OCI-LY7 (cell line): Measurements from ENCODE around the gene KCNK4. TPM values are rescaled to one million over a fixed set of nuclear protein-coding genes. Genes with fewer than 3 reads are reported as not detected.

Experiments
- BruUV-seq: library from RNA; stranded (reverse); fragments of 400-500 nt; replicated peaks from 2 replicates; lab custom pipeline; 2021; lab: Mats Ljungman, UMichigan
- CTCF ChIA-PET: fragments of 300-600 bp; sonication (Branson Sonifier 250); formaldehyde crosslinking; loops from one replicate; lab custom pipeline; 2022; ENCODE audit warnings: antibody characterized with exemption; ENCODE audit not compliant: unreplicated experiment; lab: Charles Lee
- POLR2A ChIA-PET: fragments of 300-600 bp; sonication (Branson Sonifier 250); formaldehyde crosslinking; loops from one replicate; lab custom pipeline; 2022; ENCODE audit warnings: antibody characterized with exemption; lab: Charles Lee
- DNase-seq: peaks from one replicate; pipeline ENCODE4 v3.0.0-alpha.2; 2015; ENCODE audit warnings: low spot score
- H2AFZ ChIP-seq: fragments of 200-600 bp; sonication (generic), shearing (Covaris generic); 2 replicates; pipeline ENCODE4 v1.6.1; 2014; ENCODE audit warnings: mild to moderate bottlenecking, antibody characterized with exemption, low read length, moderate library complexity
- H3K27ac ChIP-seq: fragments of 200-600 bp; sonication (generic); 2 replicates; pipeline ENCODE4 v1.5.1; 2014; ENCODE audit warnings: mixed run types, low read depth, mild to moderate bottlenecking, moderate library complexity, low read length, inconsistent platforms; ENCODE audit not compliant: poor library complexity, severe bottlenecking
- H3K36me3 ChIP-seq: fragments of 200-600 bp; sonication (generic); 2 replicates; pipeline ENCODE4 v1.6.1; 2014; ENCODE audit warnings: mild to moderate bottlenecking, antibody characterized with exemption, low read length, moderate library complexity, mixed read lengths; ENCODE audit not compliant: insufficient read depth
- H3K4me1 ChIP-seq: fragments of 200-600 bp; sonication (generic); 2 replicates; pipeline ENCODE4 v1.5.1; 2014; ENCODE audit warnings: mild to moderate bottlenecking, low read length; ENCODE audit not compliant: insufficient read depth, poor library complexity, severe bottlenecking
- H3K4me2 ChIP-seq: fragments of 200-600 bp; sonication (generic); 2 replicates; pipeline ENCODE4 v1.6.1; 2014; ENCODE audit warnings: mild to moderate bottlenecking, low read length
- H3K4me3 ChIP-seq: fragments of 200-600 bp; sonication (generic); 2 replicates; pipeline ENCODE4 v1.5.1; 2014; ENCODE audit warnings: mild to moderate bottlenecking, low read depth, low read length; ENCODE audit not compliant: poor library complexity, severe bottlenecking
- H3K79me2 ChIP-seq: fragments of 200-600 bp; sonication (generic); 2 replicates; pipeline ENCODE4 v1.6.1; 2016; ENCODE audit warnings: low read depth, mild to moderate bottlenecking, low read length, moderate library complexity, mixed read lengths; ENCODE audit not compliant: insufficient read depth
- H3K9me2 ChIP-seq: fragments of 200-600 bp; sonication (generic); 2 replicates; pipeline ENCODE4 v1.6.1; 2016; ENCODE audit warnings: mild to moderate bottlenecking, low read length, mixed read lengths; ENCODE audit not compliant: insufficient read depth
- H3K9me3 ChIP-seq: fragments of 200-600 bp; sonication (generic); 2 replicates; pipeline ENCODE4 v1.6.1; 2014; ENCODE audit warnings: mild to moderate bottlenecking, mixed run types, low read length, mixed read lengths
- H4K20me1 ChIP-seq: fragments of 200-600 bp; sonication (generic); 2 replicates; pipeline ENCODE4 v1.6.1; 2014; ENCODE audit warnings: mild to moderate bottlenecking, antibody characterized with exemption, low read length, moderate library complexity, mixed read lengths; ENCODE audit not compliant: insufficient read depth
- EZH2phosphoT487 ChIP-seq: fragments of 200-600 bp; sonication (generic); IDR thresholded peaks from 2 replicates; pipeline ENCODE4 v1.6.1; 2018; ENCODE audit warnings: low read depth, borderline replicate concordance, mild to moderate bottlenecking, mixed run types, antibody characterized with exemption, low read length, moderate library complexity, mixed read lengths
- intact Hi-C: fragments of 100-400 bp; cut with micrococcal nuclease; formaldehyde crosslinking; loops from one replicate; pipeline ENCODE4 v1.10.0; 2022; ENCODE audit not compliant: unreplicated experiment
- total RNA-seq, 2 experiments: library from RNA; depleted of rRNA in 1 of 2; stranded (reverse); fragments of >200 nt in 1 of 2; shearing (Covaris generic) in 1 of 2; gene quantifications; 2 replicates each; pipeline ENCODE4 v1.2.3, GENCODE V29; 2014 to 2022
- TF ChIP-seq, protein P1 (sequence below): fragments of 200-600 bp; sonication (generic); conservative IDR thresholded peaks from 2 replicates; pipeline ENCODE4 v1.5.1; 2014; ENCODE audit warnings: mild to moderate bottlenecking, antibody characterized with exemption, low read length, moderate library complexity, mixed read lengths

Gene KCNK4
- total RNA-seq, 2 experiments from 2014 or later: 0.80 to 0.95 TPM

DNA sequence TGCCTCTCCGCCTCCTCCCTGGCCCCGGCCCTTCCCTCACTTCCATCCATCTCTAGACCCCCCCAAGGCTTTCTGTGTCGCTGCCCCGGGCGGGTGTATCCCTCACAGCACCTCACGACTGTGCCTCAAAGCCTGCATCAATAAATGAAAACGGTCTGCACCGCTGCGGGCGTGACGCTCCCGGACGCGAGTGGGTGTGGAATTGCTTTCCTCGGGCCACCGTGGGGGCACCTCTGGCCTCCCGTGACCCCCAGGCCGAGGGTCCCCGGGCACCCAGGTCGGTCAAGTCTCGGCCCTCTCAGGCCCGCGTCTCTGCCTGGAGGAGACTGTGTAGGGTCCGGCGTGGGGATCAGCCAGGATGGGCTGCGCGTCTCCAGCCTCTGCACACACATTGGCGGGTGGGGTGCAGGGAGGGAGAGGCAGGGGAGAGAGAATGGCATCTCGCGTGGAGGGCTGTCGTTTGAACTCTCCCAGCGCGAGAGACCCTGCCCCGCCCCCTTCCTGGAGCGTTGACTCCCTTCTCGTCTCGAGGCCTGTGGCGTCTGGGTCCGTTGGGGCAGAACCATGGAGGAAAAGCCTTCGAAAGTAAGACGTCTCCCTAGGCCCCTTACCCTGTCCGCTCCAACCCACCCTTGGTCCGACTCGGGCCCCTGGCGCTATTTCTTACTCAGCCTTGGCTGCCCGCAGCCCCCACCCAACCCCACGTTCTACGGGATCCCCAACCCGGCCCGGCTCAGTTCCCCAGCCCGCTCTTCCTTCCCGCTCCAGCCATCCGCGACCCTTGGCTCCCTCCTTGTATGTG lies 8.9 kb downstream of the KCNK4 start, which contains the start of gene CATSPERZ:
Gene CATSPERZ (plus strand): TSS at position 512 of the 802 bp plus-strand sequence. CDS start 53 bp downstream, at position 565.
- Histone ChIP-seq H2AFZ (peak within 1 kb of the TSS; percentile 37; the same call in 1 of the 2 replicates), H4K20me1 (no peaks in the 10 kb centered on the region), H3K4me2 (peak within 1 kb of the TSS; percentile 73), H3K79me2 (no peaks in the 10 kb centered on the region), H3K9me2 (no peaks in the 10 kb centered on the region), H3K27ac (no peak within 1 kb of the TSS), H3K4me1 (peaks cover 20% of the 10 kb centered on the region), H3K4me3 (peak within 1 kb of the TSS; percentile 46), H3K36me3 (no peaks in the 10 kb centered on the region), H3K9me3 (no peaks in the 10 kb centered on the region)
- CTCF ChIA-PET: interaction anchor here (1.5 to 2.0 kb wide), 2 partner anchors 28 to 94 kb away, joined by 6 to 7 read pairs; partner anchors contain the start of gene FERMT3
- DNase-seq: no peak
- TF ChIP-seq, protein P1, sequence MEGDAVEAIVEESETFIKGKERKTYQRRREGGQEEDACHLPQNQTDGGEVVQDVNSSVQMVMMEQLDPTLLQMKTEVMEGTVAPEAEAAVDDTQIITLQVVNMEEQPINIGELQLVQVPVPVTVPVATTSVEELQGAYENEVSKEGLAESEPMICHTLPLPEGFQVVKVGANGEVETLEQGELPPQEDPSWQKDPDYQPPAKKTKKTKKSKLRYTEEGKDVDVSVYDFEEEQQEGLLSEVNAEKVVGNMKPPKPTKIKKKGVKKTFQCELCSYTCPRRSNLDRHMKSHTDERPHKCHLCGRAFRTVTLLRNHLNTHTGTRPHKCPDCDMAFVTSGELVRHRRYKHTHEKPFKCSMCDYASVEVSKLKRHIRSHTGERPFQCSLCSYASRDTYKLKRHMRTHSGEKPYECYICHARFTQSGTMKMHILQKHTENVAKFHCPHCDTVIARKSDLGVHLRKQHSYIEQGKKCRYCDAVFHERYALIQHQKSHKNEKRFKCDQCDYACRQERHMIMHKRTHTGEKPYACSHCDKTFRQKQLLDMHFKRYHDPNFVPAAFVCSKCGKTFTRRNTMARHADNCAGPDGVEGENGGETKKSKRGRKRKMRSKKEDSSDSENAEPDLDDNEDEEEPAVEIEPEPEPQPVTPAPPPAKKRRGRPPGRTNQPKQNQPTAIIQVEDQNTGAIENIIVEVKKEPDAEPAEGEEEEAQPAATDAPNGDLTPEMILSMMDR: no peak
- TF ChIP-seq EZH2phosphoT487: peak; percentile 65; the same call in 1 of the 2 replicates
- POLR2A ChIA-PET: no interaction called here
- BruUV-seq: no TSS peak
- intact Hi-C loops: loop anchor here (5.0 to 10.0 kb wide), 2 partner anchors 113 to 325 kb away; partner anchors contain the start of genes COX8A and STIP1

GRCh38 chr11:64303109-64304031 lies 12.3 kb downstream of the KCNK4 start:
- Histone ChIP-seq H3K4me1 (peaks cover 32% of the 10 kb centered on the region), H3K36me3 (peaks cover 18% of the 10 kb centered on the region), H3K79me2 (peaks cover 21% of the 10 kb centered on the region), H3K27ac (peak overlapping the region; percentile 96), H3K4me3 (peak overlapping the region; percentile 81), H3K4me2 (peak overlapping the region; percentile 95), H4K20me1 (no peaks in the 10 kb centered on the region), H3K9me3 (no peaks in the 10 kb centered on the region), H2AFZ (no peak overlapping the region), H3K9me2 (no peaks in the 10 kb centered on the region)
- DNase-seq: no peak
- BruUV-seq: no TSS peak
- ChIA-PET POLR2A (interaction anchor here (1.0 to 2.5 kb wide), 3 partner anchors 15 to 98 kb away, joined by 3 to 11 read pairs (median 3); partner anchors contain the start of genes PRDX5 and TRMT112), CTCF (interaction anchor here (0.5 to 1.9 kb wide), 6 partner anchors 14 to 98 kb away, joined by 3 to 14 read pairs (median 4); partner anchors contain the start of genes FERMT3, FKBP2, PRDX5 and TRMT112)
- intact Hi-C loops: loop anchor here (1.0 to 10.0 kb wide), 6 partner anchors 18 to 329 kb away; partner anchors contain the start of genes COX8A, FKBP2, GPR137 and STIP1
- TF ChIP-seq, protein P1: no peak
- TF ChIP-seq EZH2phosphoT487: no peak
